HEK293T (cell line): Measurements from ENCODE around the gene IFRD2.

ENCODE experiments used
- BHLHE40 ChIP-seq: fragments of 450-650 bp; IDR thresholded peaks from 2 replicates; pipeline ENCODE4 v1.6.1; 2016; ENCODE audit warnings: mild to moderate bottlenecking, moderate library complexity, borderline replicate concordance
- CTBP1 ChIP-seq: fragments of 450-650 bp; IDR thresholded peaks from 2 replicates; pipeline ENCODE4 v1.6.1; 2016; ENCODE audit warnings: borderline replicate concordance
- ELF4 ChIP-seq: fragments of 450-650 bp; IDR thresholded peaks from 2 replicates; pipeline ENCODE4 v1.6.1; 2017; ENCODE audit warnings: antibody characterized with exemption
- FOXK2 ChIP-seq: fragments of 450-650 bp; IDR thresholded peaks from 2 replicates; pipeline ENCODE4 v1.6.1; 2016; ENCODE audit warnings: mild to moderate bottlenecking
- FOXM1 ChIP-seq: fragments of 450-650 bp; IDR thresholded peaks from 2 replicates; pipeline ENCODE4 v1.6.1; 2017; ENCODE audit warnings: mild to moderate bottlenecking, borderline replicate concordance
- LEF1 ChIP-seq: fragments of 450-650 bp; IDR thresholded peaks from 2 replicates; pipeline ENCODE4 v1.6.1; 2017; ENCODE audit warnings: mild to moderate bottlenecking, borderline replicate concordance
- NFRKB ChIP-seq: fragments of 450-650 bp; IDR thresholded peaks from 2 replicates; pipeline ENCODE4 v1.6.1; 2016; ENCODE audit warnings: mild to moderate bottlenecking, moderate library complexity
- SP1 ChIP-seq: fragments of 450-650 bp; IDR thresholded peaks from 2 replicates; pipeline ENCODE4 v1.6.1; 2017
- ZNF384 ChIP-seq: fragments of 450-650 bp; IDR thresholded peaks from 2 replicates; pipeline ENCODE4 v1.6.1; 2016
- TF ChIP-seq, protein P1 (sequence below): fragments of 450-650 bp; IDR thresholded peaks from 2 replicates; pipeline ENCODE4 v1.6.1; 2016

- TF ChIP-seq, protein P1, sequence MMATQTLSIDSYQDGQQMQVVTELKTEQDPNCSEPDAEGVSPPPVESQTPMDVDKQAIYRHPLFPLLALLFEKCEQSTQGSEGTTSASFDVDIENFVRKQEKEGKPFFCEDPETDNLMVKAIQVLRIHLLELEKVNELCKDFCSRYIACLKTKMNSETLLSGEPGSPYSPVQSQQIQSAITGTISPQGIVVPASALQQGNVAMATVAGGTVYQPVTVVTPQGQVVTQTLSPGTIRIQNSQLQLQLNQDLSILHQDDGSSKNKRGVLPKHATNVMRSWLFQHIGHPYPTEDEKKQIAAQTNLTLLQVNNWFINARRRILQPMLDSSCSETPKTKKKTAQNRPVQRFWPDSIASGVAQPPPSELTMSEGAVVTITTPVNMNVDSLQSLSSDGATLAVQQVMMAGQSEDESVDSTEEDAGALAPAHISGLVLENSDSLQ: no peak
- TF ChIP-seq FOXM1 (no peak), BHLHE40 (no peak), SP1 (no peak), ELF4 (no peak), FOXK2 (no peak), CTBP1 (no peak), NFRKB (no peak), LEF1 (no peak), ZNF384 (no peak)
Observed at GRCh38 chr3:50241163-50241562, 51.1 kb downstream of the IFRD2 start.
